Kidney (tissue), 14 donors: ENCODE measurements around the gene RAB4A. TPM values are rescaled to one million over a fixed set of nuclear protein-coding genes. Genes with fewer than 3 reads are reported as not detected.
A peak's percentile ranks its signal among the peaks of the same experiment; 100 is the strongest.

Experiments
- DNase-seq, 5 donors: peaks; one replicate each; pipeline ENCODE4 v3.0.0-alpha.2; 2013 to 2020
- FAIRE-seq: peaks from 2 replicates; lab custom pipeline; 2012; peaks lifted over from hg19 to GRCh38; lab: Jason Lieb, UNC
- H3K27ac ChIP-seq, 2 donors: one replicate each; pipeline ENCODE4 v1.7.0; 2013; ENCODE audit warnings: low read depth in 2 of 2, low read length in 2 of 2, inconsistent platforms in 1 of 2
- H3K27me3 ChIP-seq: one replicate; pipeline ENCODE4 v1.7.1; 2013; ENCODE audit warnings: low read length, inconsistent platforms; ENCODE audit not compliant: control insufficient read depth, insufficient read depth
- H3K36me3 ChIP-seq, 3 donors: one replicate each; pipeline versions ENCODE4 v1.7.0 to v1.7.1; 2013; ENCODE audit warnings: low read length in 3 of 3, control low read depth in 1 of 3, inconsistent platforms in 1 of 3; ENCODE audit not compliant: insufficient read depth in 3 of 3, control insufficient read depth in 2 of 3
- H3K4me1 ChIP-seq, 3 donors: one replicate each; pipeline versions ENCODE4 v1.7.0 to v1.7.1; 2013; ENCODE audit warnings: low read length in 3 of 3, inconsistent platforms in 1 of 3, low read depth in 1 of 3; ENCODE audit not compliant: control insufficient read depth in 2 of 3, insufficient read depth in 2 of 3
- H3K4me3 ChIP-seq, 3 donors: one replicate each; pipeline versions ENCODE4 v1.7.0 to v1.8.1; 2013; ENCODE audit warnings: low read length in 3 of 3, control low read depth in 1 of 3, inconsistent platforms in 1 of 3
- H3K9ac ChIP-seq, 3 donors: one replicate each; pipeline versions ENCODE4 v1.7.0 to v1.7.1; 2013; ENCODE audit warnings: low read length in 3 of 3, control low read depth in 1 of 3, inconsistent platforms in 1 of 3
- H3K9me3 ChIP-seq, 3 donors: one replicate each; pipeline versions ENCODE4 v1.7.0 to v1.7.1; 2013; ENCODE audit warnings: low read length in 3 of 3, control low read depth in 1 of 3, inconsistent platforms in 1 of 3; ENCODE audit not compliant: control insufficient read depth in 2 of 3, insufficient read depth in 1 of 3
- CTCF ChIP-seq: IDR thresholded peaks from 3 replicates; pipeline ENCODE4 v1.5.1; 2012; ENCODE audit warnings: mild to moderate bottlenecking, moderate library complexity, borderline replicate concordance; ENCODE audit not compliant: insufficient read depth; ENCODE audit errors: extremely low read depth
- intact Hi-C: fragments of 100-400 bp; cut with DNase I; formaldehyde crosslinking; loops from one replicate; pipeline ENCODE4 v1.11.1; 2022
- polyA plus RNA-seq: library from polyadenylated mRNA; stranded (reverse); fragments of 350-450 nt; fragmentation: Illumina TruSeq; extraction: RNeasy Lipid Tissue Mini Kit (QIAGEN cat#74804); gene quantifications from one replicate; pipeline ENCODE4 v1.2.3, GENCODE V29; 2014; ENCODE audit warnings: low read depth, low replicate concordance; ENCODE audit not compliant: insufficient read depth
- total RNA-seq: library from RNA; stranded (reverse); fragmentation: NEBNext Ultra II Directional; extraction: Animal tissue kit (Norgen Biotek cat#: 25700); gene quantifications from one replicate; pipeline ENCODE4 v1.2.1, GENCODE V29; 2021
- donor health status: control.
- donor health status: control.
- donor health status: control.
- donor health status: control.
- donor health status: control.
- donor health status: DM: yes; HTN: yes; CAD: no.
- donor health status: Normal renal cell carcinoma (clear cell type).

RAB4A gene
- total and polyA plus RNA-seq, 2 donors from 2014 or later, result 38.3 to 56.0 TPM

GRCh38 chr1:229271448-229272159 lies 693 bp downstream of the RAB4A start:
- intact Hi-C loops, result no loop called here
- DNase-seq, result peak in 2 of 5 donors; percentile 50 to 55
- no peak for TF ChIP-seq CTCF

GRCh38 chr1:229272164-229273158 lies 1.6 kb downstream of the RAB4A start:
- TF ChIP-seq CTCF, result no peak
- Histone ChIP-seq H3K27me3 (no peaks in the 10 kb centered on the region), H3K27ac (peak overlapping the region; percentile 41 to 60), H3K4me1 (peaks cover 4 to 15% (median 12%) of the 10 kb centered on the region in 3 donors), H3K4me3 (peak overlapping the region; percentile 57 to 95 (median 91)), H3K9ac (peak overlapping the region in 2 of 3 donors; percentile 31 to 92), H3K36me3 (no peaks in the 10 kb centered on the region), H3K9me3 (no peaks in the 10 kb centered on the region)
- intact Hi-C loops, result no loop called here
- DNase-seq, result no peak
- no peak for FAIRE-seq

More at GRCh38 chr1:229271448-229272159, 693 bp downstream of the RAB4A start:
- no peak for FAIRE-seq
- peaks cover 4 to 15% (median 12%) of the 10 kb centered on the region in 3 donors for H3K4me1 ChIP-seq
- no peaks in the 10 kb centered on the region for H3K27me3 ChIP-seq
- peak overlapping the region; percentile 31 to 92 (median 81) for H3K9ac ChIP-seq
- no peaks in the 10 kb centered on the region for H3K9me3 ChIP-seq
- peak overlapping the region; percentile 60 to 81 for H3K27ac ChIP-seq
- peak overlapping the region; percentile 57 to 95 (median 91) for H3K4me3 ChIP-seq
- no peaks in the 10 kb centered on the region for H3K36me3 ChIP-seq

- peaks cover 4 to 15% (median 12%) of the 10 kb centered on the region in 3 donors for H3K4me1 ChIP-seq
These were observed 2.8 kb downstream of the RAB4A start for GRCh38 chr1:229273507-229274232.

More at GRCh38 chr1:229273507-229274232, 2.8 kb downstream of the RAB4A start:
- DNase-seq, result no peak
- Histone ChIP-seq H3K27ac (peak overlapping the region in 1 of 2 donors; percentile 5), H3K9me3 (no peaks in the 10 kb centered on the region), H3K9ac (no peak overlapping the region), H3K4me3 (peak overlapping the region in 1 of 3 donors; percentile 25), H3K36me3 (no peaks in the 10 kb centered on the region), H3K27me3 (no peaks in the 10 kb centered on the region)
- intact Hi-C loops, result no loop called here
- FAIRE-seq, result no peak
- no peak for TF ChIP-seq CTCF
